ENCODE measurements around the gene FNTB.

DNA sequence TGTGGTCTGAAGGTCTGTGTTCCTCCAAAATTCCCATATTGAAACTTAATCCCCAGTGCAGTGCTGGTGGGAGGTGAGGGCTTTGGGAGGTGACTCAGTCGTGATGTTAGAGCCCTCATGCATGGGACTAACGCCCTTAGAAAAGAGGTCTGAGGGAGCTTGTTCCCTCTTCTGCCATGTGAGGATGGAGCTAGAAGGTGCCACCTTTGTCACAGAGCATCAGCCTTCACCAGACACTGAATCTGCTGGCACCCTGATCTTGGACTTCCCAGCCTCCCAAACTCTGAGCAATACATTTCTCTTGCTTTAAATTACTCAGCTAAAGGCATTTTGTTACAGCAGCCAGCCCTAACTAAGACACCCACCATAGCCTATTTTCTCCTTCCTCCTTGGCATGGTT lies 28.5 kb upstream of the FNTB start:
- TF ChIP-seq, protein P1, sequence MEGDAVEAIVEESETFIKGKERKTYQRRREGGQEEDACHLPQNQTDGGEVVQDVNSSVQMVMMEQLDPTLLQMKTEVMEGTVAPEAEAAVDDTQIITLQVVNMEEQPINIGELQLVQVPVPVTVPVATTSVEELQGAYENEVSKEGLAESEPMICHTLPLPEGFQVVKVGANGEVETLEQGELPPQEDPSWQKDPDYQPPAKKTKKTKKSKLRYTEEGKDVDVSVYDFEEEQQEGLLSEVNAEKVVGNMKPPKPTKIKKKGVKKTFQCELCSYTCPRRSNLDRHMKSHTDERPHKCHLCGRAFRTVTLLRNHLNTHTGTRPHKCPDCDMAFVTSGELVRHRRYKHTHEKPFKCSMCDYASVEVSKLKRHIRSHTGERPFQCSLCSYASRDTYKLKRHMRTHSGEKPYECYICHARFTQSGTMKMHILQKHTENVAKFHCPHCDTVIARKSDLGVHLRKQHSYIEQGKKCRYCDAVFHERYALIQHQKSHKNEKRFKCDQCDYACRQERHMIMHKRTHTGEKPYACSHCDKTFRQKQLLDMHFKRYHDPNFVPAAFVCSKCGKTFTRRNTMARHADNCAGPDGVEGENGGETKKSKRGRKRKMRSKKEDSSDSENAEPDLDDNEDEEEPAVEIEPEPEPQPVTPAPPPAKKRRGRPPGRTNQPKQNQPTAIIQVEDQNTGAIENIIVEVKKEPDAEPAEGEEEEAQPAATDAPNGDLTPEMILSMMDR (conservative IDR thresholded peaks at IDR 0.05; ENCODE audit: low read depth in 2 of 2), result no peak
- TF ChIP-seq, protein P2, sequence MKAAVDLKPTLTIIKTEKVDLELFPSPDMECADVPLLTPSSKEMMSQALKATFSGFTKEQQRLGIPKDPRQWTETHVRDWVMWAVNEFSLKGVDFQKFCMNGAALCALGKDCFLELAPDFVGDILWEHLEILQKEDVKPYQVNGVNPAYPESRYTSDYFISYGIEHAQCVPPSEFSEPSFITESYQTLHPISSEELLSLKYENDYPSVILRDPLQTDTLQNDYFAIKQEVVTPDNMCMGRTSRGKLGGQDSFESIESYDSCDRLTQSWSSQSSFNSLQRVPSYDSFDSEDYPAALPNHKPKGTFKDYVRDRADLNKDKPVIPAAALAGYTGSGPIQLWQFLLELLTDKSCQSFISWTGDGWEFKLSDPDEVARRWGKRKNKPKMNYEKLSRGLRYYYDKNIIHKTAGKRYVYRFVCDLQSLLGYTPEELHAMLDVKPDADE (IDR thresholded peaks at IDR 0.05), result no peak
- TF ChIP-seq, protein P3, sequence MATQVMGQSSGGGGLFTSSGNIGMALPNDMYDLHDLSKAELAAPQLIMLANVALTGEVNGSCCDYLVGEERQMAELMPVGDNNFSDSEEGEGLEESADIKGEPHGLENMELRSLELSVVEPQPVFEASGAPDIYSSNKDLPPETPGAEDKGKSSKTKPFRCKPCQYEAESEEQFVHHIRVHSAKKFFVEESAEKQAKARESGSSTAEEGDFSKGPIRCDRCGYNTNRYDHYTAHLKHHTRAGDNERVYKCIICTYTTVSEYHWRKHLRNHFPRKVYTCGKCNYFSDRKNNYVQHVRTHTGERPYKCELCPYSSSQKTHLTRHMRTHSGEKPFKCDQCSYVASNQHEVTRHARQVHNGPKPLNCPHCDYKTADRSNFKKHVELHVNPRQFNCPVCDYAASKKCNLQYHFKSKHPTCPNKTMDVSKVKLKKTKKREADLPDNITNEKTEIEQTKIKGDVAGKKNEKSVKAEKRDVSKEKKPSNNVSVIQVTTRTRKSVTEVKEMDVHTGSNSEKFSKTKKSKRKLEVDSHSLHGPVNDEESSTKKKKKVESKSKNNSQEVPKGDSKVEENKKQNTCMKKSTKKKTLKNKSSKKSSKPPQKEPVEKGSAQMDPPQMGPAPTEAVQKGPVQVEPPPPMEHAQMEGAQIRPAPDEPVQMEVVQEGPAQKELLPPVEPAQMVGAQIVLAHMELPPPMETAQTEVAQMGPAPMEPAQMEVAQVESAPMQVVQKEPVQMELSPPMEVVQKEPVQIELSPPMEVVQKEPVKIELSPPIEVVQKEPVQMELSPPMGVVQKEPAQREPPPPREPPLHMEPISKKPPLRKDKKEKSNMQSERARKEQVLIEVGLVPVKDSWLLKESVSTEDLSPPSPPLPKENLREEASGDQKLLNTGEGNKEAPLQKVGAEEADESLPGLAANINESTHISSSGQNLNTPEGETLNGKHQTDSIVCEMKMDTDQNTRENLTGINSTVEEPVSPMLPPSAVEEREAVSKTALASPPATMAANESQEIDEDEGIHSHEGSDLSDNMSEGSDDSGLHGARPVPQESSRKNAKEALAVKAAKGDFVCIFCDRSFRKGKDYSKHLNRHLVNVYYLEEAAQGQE (IDR thresholded peaks at IDR 0.05; ENCODE audit: unreplicated experiment), result no peak
- no peak for TF ChIP-seq EZH2 (IDR thresholded peaks at IDR 0.05; ENCODE audit: low read depth, unreplicated experiment)
- TF ChIP-seq POLR2AphosphoS5 (IDR thresholded peaks at IDR 0.05; ENCODE audit: low read depth), result no peak
- no peak for TF ChIP-seq JUNB (IDR thresholded peaks at IDR 0.05; ENCODE audit: unreplicated experiment)
- no peak for TF ChIP-seq ZNF331 (CRISPR knock-in tag; IDR thresholded peaks at IDR 0.05; ENCODE audit: low read depth)

Data from GM23338 (cell line).